Activated T-helper 17 cell treated with anti-CD3 and anti-CD28 coated beads, Interleukin-2, amount 50 U/mL, for 72 hours (primary cell): Measurements from ENCODE around the gene NCBP2L. TPM values are rescaled to one million over a fixed set of nuclear protein-coding genes. Genes with fewer than 3 reads are reported as not detected.

Experiments
- ATAC-seq: fragments of 150-1000 bp; cut with Tn5 transposase; replicated peaks from 2 replicates; pipeline ENCODE4 v1.10.0; 2021; ENCODE audit warnings: mild to moderate bottlenecking, moderate library complexity
- H3K27ac Mint-ChIP-seq: one replicate; pipeline ENCODE4 v1.8.0; 2022; ENCODE audit warnings: mixed read lengths
- H3K27me3 Mint-ChIP-seq: one replicate; pipeline ENCODE4 v1.8.0; 2022; ENCODE audit warnings: mixed read lengths
- H3K36me3 Mint-ChIP-seq: one replicate; pipeline ENCODE4 v1.8.0; 2022; ENCODE audit warnings: low read depth, mild to moderate bottlenecking, mixed read lengths
- H3K4me1 Mint-ChIP-seq: one replicate; pipeline ENCODE4 v1.8.0; 2022; ENCODE audit warnings: mixed read lengths
- H3K4me3 Mint-ChIP-seq: one replicate; pipeline ENCODE4 v1.8.0; 2022; ENCODE audit warnings: mild to moderate bottlenecking, mixed read lengths
- H3K9me3 Mint-ChIP-seq: one replicate; pipeline ENCODE4 v1.8.0; 2022; ENCODE audit warnings: mixed read lengths
- total RNA-seq, 2 donors: library from RNA; stranded (reverse); gene quantifications; one replicate each; pipeline ENCODE4 v1.2.3, GENCODE V29; 2022

NCBP2L gene
- total RNA-seq, 2 donors from 2014 or later = not detected

DNA sequence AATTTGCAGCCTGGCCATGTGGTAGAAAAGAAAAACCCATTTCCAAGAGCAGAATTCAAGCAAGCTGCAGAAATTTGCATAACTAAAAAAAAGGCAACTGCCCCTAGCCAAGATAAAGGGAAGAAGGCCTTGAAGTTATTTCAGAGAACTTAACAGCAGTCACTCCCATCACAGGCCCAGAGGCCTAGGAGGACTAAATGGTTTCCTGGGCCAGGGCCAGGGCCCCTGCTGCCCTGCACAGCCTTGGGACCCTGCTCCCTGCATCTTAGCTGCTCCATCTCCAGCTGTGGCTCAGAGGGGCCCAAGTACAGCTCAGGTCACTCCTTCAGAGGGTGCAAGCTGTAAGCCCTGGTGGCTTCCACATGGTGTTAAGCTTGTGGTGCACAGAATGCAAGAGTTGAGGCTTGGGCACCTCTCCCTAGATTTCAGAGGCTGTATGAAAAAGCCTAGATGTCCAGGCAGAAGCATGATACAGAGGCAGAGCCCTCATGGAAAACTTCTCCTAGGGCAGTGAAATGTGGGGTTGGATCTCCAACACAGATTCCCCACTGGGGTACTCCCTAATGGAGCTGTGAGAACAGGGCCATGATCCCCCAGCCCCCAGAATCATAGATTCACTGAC is 41.5 kb downstream of the NCBP2L start:
- no peak for ATAC-seq
- H3K36me3 Mint-ChIP-seq = no peaks in the 10 kb centered on the region
- no peaks in the 10 kb centered on the region for H3K9me3 Mint-ChIP-seq
- no peak overlapping the region for H3K4me3 Mint-ChIP-seq
- peaks cover 5% of the 10 kb centered on the region for H3K4me1 Mint-ChIP-seq
- H3K27ac Mint-ChIP-seq = no peak overlapping the region
- H3K27me3 Mint-ChIP-seq = no peaks in the 10 kb centered on the region

DNA sequence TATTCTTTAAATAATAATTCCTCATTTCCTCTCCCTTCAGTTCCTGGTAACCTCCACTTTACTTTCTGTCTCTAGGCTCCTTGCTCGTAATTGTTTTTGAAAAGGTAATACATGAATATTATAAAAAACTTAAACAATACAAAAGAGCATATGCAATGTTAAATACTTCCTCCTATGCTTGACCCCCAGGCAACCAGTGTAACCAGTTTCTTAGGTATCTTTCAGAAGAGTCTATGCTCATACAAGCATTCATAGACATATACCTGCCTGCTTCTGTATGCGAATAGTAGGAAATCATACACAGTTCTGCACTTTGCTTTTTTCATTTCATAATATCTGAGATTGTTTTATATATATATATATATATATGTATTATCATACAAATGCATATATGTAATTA is 45.5 kb downstream of the NCBP2L start:
- no peaks in the 10 kb centered on the region for H3K36me3 Mint-ChIP-seq
- ATAC-seq = no peak
- H3K27me3 Mint-ChIP-seq = no peaks in the 10 kb centered on the region
- no peaks in the 10 kb centered on the region for H3K9me3 Mint-ChIP-seq
- H3K4me3 Mint-ChIP-seq = peak overlapping the region; percentile 19
- no peak overlapping the region for H3K27ac Mint-ChIP-seq
- H3K4me1 Mint-ChIP-seq = peaks cover 22% of the 10 kb centered on the region

DNA sequence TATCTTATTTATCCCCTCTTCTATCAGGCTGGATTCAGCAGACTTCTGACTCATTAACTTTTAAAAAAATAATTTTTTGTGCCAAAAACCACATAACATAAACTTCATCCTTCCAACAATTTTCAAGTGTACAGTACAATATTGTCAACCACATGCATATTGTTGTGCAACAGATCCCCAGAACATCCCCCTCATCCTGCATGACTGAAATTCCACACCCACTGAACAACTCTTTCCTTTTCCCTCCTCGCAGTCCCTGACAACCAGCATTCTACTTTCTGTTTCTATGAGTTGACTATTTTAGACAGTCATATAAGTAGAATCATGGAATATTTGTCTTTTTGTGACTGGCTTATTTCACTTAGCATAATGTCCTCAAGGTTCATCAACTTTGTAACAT is 45.9 kb downstream of the NCBP2L start:
- ATAC-seq = no peak
- no peak overlapping the region for H3K27ac Mint-ChIP-seq
- H3K36me3 Mint-ChIP-seq = no peaks in the 10 kb centered on the region
- H3K4me1 Mint-ChIP-seq = peaks cover 23% of the 10 kb centered on the region
- H3K4me3 Mint-ChIP-seq = peak overlapping the region; percentile 19
- H3K27me3 Mint-ChIP-seq = no peaks in the 10 kb centered on the region
- H3K9me3 Mint-ChIP-seq = no peaks in the 10 kb centered on the region

- Mint-ChIP-seq H3K9me3 (no peaks in the 10 kb centered on the region), H3K4me3 (peak within 1 kb of the TSS; percentile 83), H3K36me3 (no peaks in the 10 kb centered on the region), H3K27ac (peak within 1 kb of the TSS; percentile 85), H3K4me1 (peaks cover 23% of the 10 kb centered on the region), H3K27me3 (no peaks in the 10 kb centered on the region)
- ATAC-seq = peak; percentile 72
Measured at GRCh38 chrX:107825698-107826237, 48.2 kb downstream of the NCBP2L start, which contains the start of gene MID2. TSS of gene MID2 (plus strand) at chrX:107825866. CDS start at chrX:107826427, 561 bp downstream.

DNA sequence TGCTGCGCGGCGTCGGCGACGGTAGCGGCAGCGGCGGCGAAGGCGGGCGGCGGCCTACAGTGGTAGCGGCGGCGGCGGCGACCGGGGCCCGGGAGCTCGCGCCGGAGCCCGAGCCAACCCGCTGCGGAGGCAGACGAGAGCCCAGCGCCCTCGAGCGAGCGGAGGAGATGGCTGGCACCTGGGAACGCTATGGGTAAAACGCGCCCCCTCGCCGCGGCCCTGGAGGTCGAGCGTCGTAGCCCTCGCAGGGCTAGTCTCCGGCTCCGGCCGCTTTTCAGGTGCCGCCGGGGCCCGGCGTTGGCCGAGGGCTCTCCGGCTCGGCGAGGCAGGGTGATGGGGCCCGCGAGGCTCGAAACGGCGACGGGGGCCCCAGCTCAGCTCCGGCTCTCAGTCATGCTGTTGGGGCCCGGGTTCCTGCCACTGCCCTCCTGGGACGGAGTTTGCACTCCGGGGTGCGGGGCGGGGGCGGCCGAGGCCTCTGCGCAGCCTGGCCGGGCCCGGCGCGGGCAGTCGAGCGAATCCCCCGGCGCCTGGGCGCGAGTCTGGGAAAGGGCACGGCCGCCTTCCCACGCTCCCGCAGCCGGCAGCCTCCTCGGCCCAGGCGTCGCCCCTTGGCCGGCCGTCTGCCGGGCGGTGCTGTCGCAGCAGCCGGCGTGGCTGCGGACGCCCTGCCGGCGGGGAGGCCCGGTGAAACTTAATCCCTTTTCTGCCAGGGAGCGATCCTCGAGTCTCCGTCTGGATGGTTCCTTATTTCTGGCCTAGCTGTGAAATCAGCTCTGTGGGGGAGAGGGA is 48.9 kb downstream of the NCBP2L start:
- no peaks in the 10 kb centered on the region for H3K27me3 Mint-ChIP-seq
- ATAC-seq = peak; percentile 50
- no peaks in the 10 kb centered on the region for H3K36me3 Mint-ChIP-seq
- no peaks in the 10 kb centered on the region for H3K9me3 Mint-ChIP-seq
- peak overlapping the region; percentile 85 for H3K27ac Mint-ChIP-seq
- peak overlapping the region; percentile 83 for H3K4me3 Mint-ChIP-seq
- H3K4me1 Mint-ChIP-seq = peaks cover 23% of the 10 kb centered on the region

DNA sequence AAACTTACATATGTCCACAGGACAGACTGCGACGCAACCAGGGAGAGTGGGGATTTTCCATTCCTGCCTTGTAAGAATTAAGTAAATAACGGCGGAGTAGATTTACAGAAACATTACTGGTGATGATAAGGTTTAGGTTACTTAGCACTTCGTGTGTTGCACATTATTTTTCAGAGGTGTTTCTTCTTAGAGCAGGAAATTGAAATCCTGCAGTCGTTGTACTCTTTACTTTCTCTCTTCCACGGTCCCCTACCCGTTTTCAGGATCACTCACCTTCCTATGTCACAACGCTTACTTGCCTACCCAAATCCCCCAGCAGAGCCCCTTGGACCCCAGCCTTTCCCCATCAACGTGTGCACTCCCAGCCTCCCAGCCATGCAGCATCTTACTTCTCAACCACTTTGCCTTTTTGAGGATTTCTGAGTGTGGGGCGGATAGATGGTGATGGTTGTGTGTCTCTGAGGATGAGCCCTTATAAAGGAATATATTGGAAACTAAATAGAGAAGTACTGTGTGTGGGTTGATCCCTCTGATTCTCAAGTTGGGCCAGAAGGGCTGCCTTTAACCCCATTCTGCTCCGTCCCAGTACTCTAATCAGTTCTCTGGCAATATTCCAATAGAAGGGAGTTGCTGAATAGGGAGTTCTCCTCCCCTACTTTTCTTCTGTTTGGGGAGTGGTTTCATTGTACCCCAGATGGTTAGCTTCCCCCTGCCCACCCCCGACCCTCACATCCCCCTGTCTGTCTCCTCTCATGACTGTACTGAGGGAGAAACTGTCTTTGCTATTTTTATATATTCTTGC is 49.7 kb downstream of the NCBP2L start:
- Mint-ChIP-seq H3K27ac (peak overlapping the region; percentile 78), H3K4me3 (peak overlapping the region; percentile 83), H3K9me3 (no peaks in the 10 kb centered on the region), H3K36me3 (no peaks in the 10 kb centered on the region), H3K4me1 (peaks cover 23% of the 10 kb centered on the region), H3K27me3 (no peaks in the 10 kb centered on the region)
- ATAC-seq = no peak

- H3K4me1 Mint-ChIP-seq = peaks cover 23% of the 10 kb centered on the region
- H3K9me3 Mint-ChIP-seq = no peaks in the 10 kb centered on the region
- peak overlapping the region; percentile 78 for H3K27ac Mint-ChIP-seq
- peak; percentile 20 for ATAC-seq
- no peaks in the 10 kb centered on the region for H3K27me3 Mint-ChIP-seq
- no peaks in the 10 kb centered on the region for H3K36me3 Mint-ChIP-seq
- H3K4me3 Mint-ChIP-seq = peak overlapping the region; percentile 83
Measured at GRCh38 chrX:107827852-107828251, 50.3 kb downstream of the NCBP2L start.

DNA sequence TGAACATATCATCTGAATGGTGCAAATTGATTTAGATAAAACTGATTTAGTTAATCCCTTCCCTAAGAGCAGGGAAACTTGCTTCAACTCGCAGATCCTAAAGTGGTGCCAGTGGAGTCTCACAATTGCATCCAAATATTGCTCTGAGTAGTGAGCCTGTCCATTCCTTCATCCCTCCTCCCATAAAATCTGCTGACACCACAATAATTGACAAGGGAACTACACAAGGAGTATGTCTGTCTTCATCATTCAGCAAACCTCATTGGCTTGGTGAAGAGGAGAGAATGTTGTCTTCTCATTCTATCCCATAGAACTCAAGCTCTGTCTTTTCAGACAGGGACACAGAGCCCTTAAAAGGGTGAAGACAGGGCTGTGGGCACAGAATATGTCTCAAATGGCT is 52.3 kb downstream of the NCBP2L start:
- no peak for ATAC-seq
- Mint-ChIP-seq H3K4me3 (no peak overlapping the region), H3K27ac (no peak overlapping the region), H3K4me1 (peaks cover 11% of the 10 kb centered on the region), H3K27me3 (no peaks in the 10 kb centered on the region), H3K9me3 (no peaks in the 10 kb centered on the region), H3K36me3 (no peaks in the 10 kb centered on the region)

- H3K36me3 Mint-ChIP-seq = no peaks in the 10 kb centered on the region
- H3K9me3 Mint-ChIP-seq = no peaks in the 10 kb centered on the region
- H3K4me3 Mint-ChIP-seq = no peak overlapping the region
- H3K27ac Mint-ChIP-seq = no peak overlapping the region
- peaks cover 6% of the 10 kb centered on the region for H3K4me1 Mint-ChIP-seq
- no peak for ATAC-seq
- no peaks in the 10 kb centered on the region for H3K27me3 Mint-ChIP-seq
Measured at GRCh38 chrX:107831071-107831730, 53.7 kb downstream of the NCBP2L start.

- Mint-ChIP-seq H3K4me1 (no peaks in the 10 kb centered on the region), H3K27ac (no peak overlapping the region), H3K4me3 (no peak overlapping the region), H3K36me3 (no peaks in the 10 kb centered on the region), H3K9me3 (no peaks in the 10 kb centered on the region), H3K27me3 (no peaks in the 10 kb centered on the region)
- ATAC-seq = no peak
Measured at GRCh38 chrX:107834275-107835201, 57.0 kb downstream of the NCBP2L start.

DNA sequence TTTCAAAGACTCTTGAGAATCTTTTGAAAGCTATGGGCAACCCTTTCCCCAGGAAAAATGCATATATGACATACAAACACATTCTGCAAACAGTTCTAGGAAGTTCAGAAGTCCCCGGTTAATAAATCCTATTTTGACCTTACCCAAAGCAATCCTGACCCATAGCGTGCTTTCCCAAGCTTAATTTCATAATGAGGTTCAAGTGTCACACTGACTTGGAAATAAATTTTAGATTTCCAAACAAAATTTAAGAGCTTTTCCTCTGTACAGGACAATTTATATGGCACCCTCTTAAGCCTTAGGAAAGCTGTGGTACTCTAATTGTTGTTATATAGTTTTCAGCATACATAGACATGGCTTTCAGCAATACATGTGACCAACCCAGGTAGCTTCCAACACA is 59.4 kb downstream of the NCBP2L start:
- Mint-ChIP-seq H3K36me3 (peaks cover 11% of the 10 kb centered on the region), H3K27me3 (no peaks in the 10 kb centered on the region), H3K4me3 (no peak overlapping the region), H3K27ac (no peak overlapping the region), H3K9me3 (no peaks in the 10 kb centered on the region), H3K4me1 (no peaks in the 10 kb centered on the region)
- no peak for ATAC-seq

- no peak for ATAC-seq
- Mint-ChIP-seq H3K27ac (no peak overlapping the region), H3K4me1 (no peaks in the 10 kb centered on the region), H3K36me3 (peaks cover 22% of the 10 kb centered on the region), H3K27me3 (no peaks in the 10 kb centered on the region), H3K9me3 (no peaks in the 10 kb centered on the region), H3K4me3 (no peak overlapping the region)
Measured at GRCh38 chrX:107840971-107841370, 63.4 kb downstream of the NCBP2L start.

GRCh38 chrX:107842715-107843400 is 65.3 kb downstream of the NCBP2L start:
- no peak overlapping the region for H3K27ac Mint-ChIP-seq
- H3K9me3 Mint-ChIP-seq = no peaks in the 10 kb centered on the region
- H3K4me3 Mint-ChIP-seq = no peak overlapping the region
- peaks cover 22% of the 10 kb centered on the region for H3K36me3 Mint-ChIP-seq
- H3K4me1 Mint-ChIP-seq = no peaks in the 10 kb centered on the region
- no peak for ATAC-seq
- no peaks in the 10 kb centered on the region for H3K27me3 Mint-ChIP-seq
